Suprapubic skin (tissue), 4 donors: ENCODE data around the gene ITGA3. TPM values are rescaled to one million over a fixed set of nuclear protein-coding genes. Genes with fewer than 3 reads are reported as not detected.

ENCODE experiments used
- DNase-seq, 2 donors: peaks; one replicate each; pipeline ENCODE4 v3.0.0-alpha.2; 2019; ENCODE audit warnings: low spot score in 2 of 2
- H3K27ac ChIP-seq: fragments of 200-600 bp; sonication (generic); one replicate; pipeline ENCODE4 v1.5.1; 2019
- H3K27me3 ChIP-seq: fragments of 200-600 bp; sonication (generic); one replicate; pipeline ENCODE4 v1.5.1; 2019
- H3K36me3 ChIP-seq: fragments of 200-600 bp; sonication (generic); one replicate; pipeline ENCODE4 v1.5.1; 2019
- H3K4me1 ChIP-seq: fragments of 200-600 bp; sonication (generic); one replicate; pipeline ENCODE4 v1.5.1; 2019
- H3K4me3 ChIP-seq: fragments of 200-600 bp; sonication (generic); one replicate; pipeline ENCODE4 v1.5.1; 2019; ENCODE audit warnings: mild to moderate bottlenecking
- H3K9me3 ChIP-seq: fragments of 200-600 bp; sonication (generic); one replicate; pipeline ENCODE4 v1.5.1; 2019
- EP300 ChIP-seq: sonication (generic); formaldehyde crosslinking; IDR thresholded peaks from one replicate; pipeline ENCODE4 v1.6.1; 2017; ENCODE audit warnings: antibody characterized with exemption
- POLR2A ChIP-seq, 2 donors: fragments of 450-650 bp; IDR thresholded peaks; one replicate each; pipeline ENCODE4 v1.6.1; 2017; ENCODE audit warnings: antibody characterized with exemption in 2 of 2, mild to moderate bottlenecking in 2 of 2, moderate library complexity in 2 of 2
- POLR2AphosphoS5 ChIP-seq, 3 donors: sonication (generic); formaldehyde crosslinking; IDR thresholded peaks; one replicate each; pipeline ENCODE4 v1.6.1; 2017; ENCODE audit warnings: antibody characterized with exemption in 3 of 3
- WGBS: methylation state at CpG from one replicate; pipeline ENCODE4 v1.1.5; 2018; 5-methylcytosine and 5-hydroxymethylcytosine counted together
- total RNA-seq, 4 donors: library from RNA; depleted of rRNA; stranded (reverse); fragments of >200 nt; gene quantifications; one replicate each; pipeline ENCODE4 v1.1.0, GENCODE V29; 2016
- TF ChIP-seq, protein P1 (sequence below), 2 donors: fragments of 200-600 bp in 1 of 2; fragments of 450-650 bp in 1 of 2; sonication (generic) in 1 of 2; IDR thresholded peaks; one replicate each; pipeline ENCODE4 v1.5.1; 2016 to 2019; ENCODE audit warnings: antibody characterized with exemption in 2 of 2, mild to moderate bottlenecking in 1 of 2, moderate library complexity in 1 of 2

The ITGA3 gene
- total RNA-seq, 4 donors from 2014 or later = 85.9 to 229 (median 198) TPM

DNA sequence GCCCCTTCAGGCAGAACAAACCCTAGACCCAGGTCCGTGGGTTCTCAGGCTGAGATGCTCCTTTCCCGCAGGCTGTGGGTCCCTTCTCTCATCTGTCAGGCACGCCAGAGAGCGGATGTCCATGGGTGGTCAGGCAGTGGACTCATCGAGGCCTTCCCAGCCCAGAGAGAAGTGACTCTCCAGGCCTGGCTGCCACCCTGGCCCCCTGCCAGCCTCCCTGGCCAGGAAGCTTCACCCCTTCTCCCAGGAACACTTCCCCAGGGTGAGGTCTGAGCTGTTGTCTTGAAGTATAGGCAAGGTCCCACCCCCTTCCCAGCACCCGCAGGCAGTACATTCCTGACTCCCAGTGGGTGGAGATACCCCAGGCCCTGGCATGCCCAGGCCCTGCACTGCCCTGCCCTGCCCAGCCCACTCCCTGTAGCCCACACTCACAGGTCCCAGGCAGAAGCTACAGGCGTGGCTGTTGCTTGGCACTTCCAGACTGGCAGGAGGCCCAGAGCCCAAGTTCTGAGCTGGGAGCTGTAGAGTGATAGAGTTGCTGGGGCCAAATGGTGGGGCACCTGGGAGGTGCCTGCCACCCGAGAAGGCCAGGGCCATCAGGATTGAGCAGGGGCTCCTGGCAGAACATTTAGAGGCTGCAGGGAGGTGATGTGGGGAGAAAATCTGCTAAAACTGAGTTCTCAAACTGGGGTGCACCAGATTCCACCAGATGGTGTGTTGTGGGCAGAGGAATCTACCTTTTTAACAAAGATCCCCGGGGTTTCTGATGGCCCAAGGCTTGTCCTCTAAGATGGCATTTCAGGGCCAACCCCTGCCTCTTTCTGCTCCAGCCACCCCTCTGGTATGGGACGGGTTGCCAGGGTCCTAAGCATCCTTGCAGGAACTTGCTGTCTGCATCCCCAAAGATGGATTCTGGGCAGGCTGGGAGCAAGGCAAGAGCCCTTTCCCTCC, 6.7 kb downstream of the ITGA3 start:
- Histone ChIP-seq H3K4me1 (peaks cover 80% of the 10 kb centered on the region), H3K9me3 (no peaks in the 10 kb centered on the region), H3K27me3 (no peaks in the 10 kb centered on the region), H3K36me3 (no peaks in the 10 kb centered on the region), H3K27ac (peak overlapping the region; percentile 89), H3K4me3 (no peak overlapping the region)
- DNase-seq = peak in 1 of 2 donors; percentile 84
- WGBS = 35% methylated on average over 7 of the region's 10 CpGs
- TF ChIP-seq, protein P1, sequence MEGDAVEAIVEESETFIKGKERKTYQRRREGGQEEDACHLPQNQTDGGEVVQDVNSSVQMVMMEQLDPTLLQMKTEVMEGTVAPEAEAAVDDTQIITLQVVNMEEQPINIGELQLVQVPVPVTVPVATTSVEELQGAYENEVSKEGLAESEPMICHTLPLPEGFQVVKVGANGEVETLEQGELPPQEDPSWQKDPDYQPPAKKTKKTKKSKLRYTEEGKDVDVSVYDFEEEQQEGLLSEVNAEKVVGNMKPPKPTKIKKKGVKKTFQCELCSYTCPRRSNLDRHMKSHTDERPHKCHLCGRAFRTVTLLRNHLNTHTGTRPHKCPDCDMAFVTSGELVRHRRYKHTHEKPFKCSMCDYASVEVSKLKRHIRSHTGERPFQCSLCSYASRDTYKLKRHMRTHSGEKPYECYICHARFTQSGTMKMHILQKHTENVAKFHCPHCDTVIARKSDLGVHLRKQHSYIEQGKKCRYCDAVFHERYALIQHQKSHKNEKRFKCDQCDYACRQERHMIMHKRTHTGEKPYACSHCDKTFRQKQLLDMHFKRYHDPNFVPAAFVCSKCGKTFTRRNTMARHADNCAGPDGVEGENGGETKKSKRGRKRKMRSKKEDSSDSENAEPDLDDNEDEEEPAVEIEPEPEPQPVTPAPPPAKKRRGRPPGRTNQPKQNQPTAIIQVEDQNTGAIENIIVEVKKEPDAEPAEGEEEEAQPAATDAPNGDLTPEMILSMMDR (IDR thresholded peaks at IDR 0.05) = no peak
- TF ChIP-seq POLR2AphosphoS5 (IDR thresholded peaks at IDR 0.05) (peak in 1 of 3 donors; percentile 53), POLR2A (IDR thresholded peaks at IDR 0.05) (no peak)

DNA sequence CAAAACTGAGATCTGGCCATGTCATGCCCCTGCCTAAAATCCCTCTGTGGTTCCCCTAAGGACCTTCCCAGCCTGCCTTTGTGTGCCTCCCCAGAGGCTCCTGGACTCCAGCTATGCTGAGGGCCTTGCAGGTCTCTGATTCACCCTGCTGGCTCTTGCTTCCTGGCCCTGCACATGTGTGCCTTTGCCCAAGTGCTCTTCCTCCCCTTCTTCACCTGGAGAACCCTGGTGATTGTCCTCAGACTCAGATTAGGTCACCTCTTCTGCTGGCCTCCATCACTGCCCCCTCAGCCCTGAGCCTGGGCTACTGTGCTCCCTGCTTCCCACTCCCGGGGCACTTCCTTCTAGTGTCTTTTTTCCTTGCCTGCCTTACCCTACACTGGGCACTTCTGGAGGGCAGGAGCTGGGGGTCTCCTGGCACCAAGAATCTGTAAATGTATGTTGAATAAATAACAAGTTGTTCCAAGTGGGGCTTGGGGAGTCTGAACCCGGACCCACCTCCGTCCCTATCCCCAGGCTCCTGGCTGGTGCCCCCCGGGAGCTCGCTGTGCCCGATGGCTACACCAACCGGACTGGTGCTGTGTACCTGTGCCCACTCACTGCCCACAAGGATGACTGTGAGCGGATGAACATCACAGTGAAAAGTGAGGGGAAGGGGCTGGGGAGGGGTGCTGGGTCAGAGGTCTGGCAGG, 7.8 kb downstream of the ITGA3 start:
- Histone ChIP-seq H3K27me3 (no peaks in the 10 kb centered on the region), H3K27ac (peak overlapping the region; percentile 89), H3K4me1 (peaks cover 72% of the 10 kb centered on the region), H3K4me3 (no peak overlapping the region), H3K36me3 (no peaks in the 10 kb centered on the region), H3K9me3 (no peaks in the 10 kb centered on the region)
- DNase-seq = no peak
- 92% methylated on average over 8 of the region's 8 CpGs for WGBS
- TF ChIP-seq, protein P1 (IDR thresholded peaks at IDR 0.05) = no peak
- no peak for TF ChIP-seq POLR2A (IDR thresholded peaks at IDR 0.05)
- no peak for TF ChIP-seq POLR2AphosphoS5 (IDR thresholded peaks at IDR 0.05)
- no peak for TF ChIP-seq EP300

DNA sequence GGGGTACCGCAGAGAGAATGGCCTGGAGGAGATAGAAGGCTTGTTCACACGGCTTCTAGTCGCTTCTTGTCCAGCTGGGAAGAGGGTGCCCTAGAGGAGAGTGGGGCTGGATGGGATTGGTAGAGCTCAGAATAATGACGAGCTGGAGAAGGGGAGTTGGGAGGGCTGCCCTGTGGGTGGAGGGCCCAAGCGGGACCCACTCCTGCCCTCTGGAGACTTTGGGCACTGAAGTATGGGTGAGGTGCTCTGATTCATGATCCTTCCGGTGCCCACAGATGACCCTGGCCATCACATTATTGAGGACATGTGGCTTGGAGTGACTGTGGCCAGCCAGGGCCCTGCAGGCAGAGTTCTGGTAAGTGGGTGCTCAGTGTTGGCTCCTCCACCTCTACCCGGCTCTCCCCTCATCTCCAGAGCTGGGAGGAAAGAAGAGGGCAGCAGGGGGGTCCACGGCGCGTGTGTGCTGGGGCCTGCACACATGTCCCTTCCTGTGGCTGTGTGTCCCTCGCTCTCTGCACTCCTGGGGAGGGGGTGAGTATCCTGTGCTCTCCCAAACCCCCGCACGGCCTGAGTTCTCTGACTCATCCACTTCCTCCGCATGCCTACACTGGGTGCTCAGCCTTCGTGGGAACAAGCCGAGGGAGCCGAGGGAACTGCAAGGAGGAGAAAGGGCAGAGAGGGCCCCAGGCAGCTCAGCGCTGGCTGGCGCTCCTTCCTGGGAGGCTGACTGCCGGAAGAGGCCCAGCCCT, 8.5 kb downstream of the ITGA3 start:
- TF ChIP-seq POLR2A (IDR thresholded peaks at IDR 0.05) = no peak
- TF ChIP-seq, protein P1 (IDR thresholded peaks at IDR 0.05) = no peak
- no peak for TF ChIP-seq POLR2AphosphoS5 (IDR thresholded peaks at IDR 0.05)
- TF ChIP-seq EP300 = no peak
- DNase-seq = no peak
- Histone ChIP-seq H3K27me3 (no peaks in the 10 kb centered on the region), H3K36me3 (no peaks in the 10 kb centered on the region), H3K4me1 (peaks cover 65% of the 10 kb centered on the region), H3K9me3 (no peaks in the 10 kb centered on the region), H3K27ac (peak overlapping the region; percentile 89), H3K4me3 (no peak overlapping the region)
- 32% methylated on average over 17 of the region's 20 CpGs for WGBS

DNA sequence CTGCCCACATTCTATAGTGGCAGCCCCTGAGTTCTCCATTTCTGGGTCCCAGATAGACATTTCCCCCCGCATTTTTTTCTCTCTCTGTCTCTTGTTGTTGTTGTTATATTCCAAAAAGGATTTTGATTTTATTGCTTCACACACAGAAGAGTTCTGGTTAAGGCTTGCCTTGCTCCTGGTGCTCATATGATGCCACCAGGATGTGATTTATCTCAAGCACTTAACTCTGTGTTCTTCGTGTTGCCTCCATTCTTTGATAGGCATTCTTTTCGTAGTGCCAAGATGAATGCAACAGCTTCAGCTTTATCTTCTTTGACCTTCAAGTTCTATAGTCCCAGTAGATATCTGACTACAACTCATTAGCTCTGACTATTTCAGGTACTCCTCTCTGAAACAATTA, 9.1 kb downstream of the ITGA3 start:
- H3K27me3 ChIP-seq = no peaks in the 10 kb centered on the region
- H3K4me1 ChIP-seq = peaks cover 60% of the 10 kb centered on the region
- DNase-seq = no peak
- H3K27ac ChIP-seq = peak overlapping the region; percentile 89
- H3K36me3 ChIP-seq = peaks cover 5% of the 10 kb centered on the region
- H3K4me3 ChIP-seq = no peak overlapping the region
- H3K9me3 ChIP-seq = no peaks in the 10 kb centered on the region
- 52% methylated on average over 3 of the region's 3 CpGs for WGBS
- TF ChIP-seq POLR2AphosphoS5 (IDR thresholded peaks at IDR 0.05) = no peak
- TF ChIP-seq, protein P1 (IDR thresholded peaks at IDR 0.05) = no peak
- TF ChIP-seq POLR2A (IDR thresholded peaks at IDR 0.05) = no peak
- TF ChIP-seq EP300 = no peak
